AG09319 (cell line): Measurements from ENCODE around the gene NLRP11.

Experiments
- DNase-seq: peaks from one replicate; pipeline ENCODE4 v3.0.0-alpha.2; 2010; ENCODE audit warnings: low read depth; ENCODE audit errors: extremely low read depth
- TF ChIP-seq, protein P1 (sequence below): IDR thresholded peaks from 2 replicates; pipeline ENCODE4 v1.5.1; 2011; ENCODE audit warnings: low read depth, mild to moderate bottlenecking, inconsistent platforms, low read length, moderate library complexity

The NLRP11 gene

DNA sequence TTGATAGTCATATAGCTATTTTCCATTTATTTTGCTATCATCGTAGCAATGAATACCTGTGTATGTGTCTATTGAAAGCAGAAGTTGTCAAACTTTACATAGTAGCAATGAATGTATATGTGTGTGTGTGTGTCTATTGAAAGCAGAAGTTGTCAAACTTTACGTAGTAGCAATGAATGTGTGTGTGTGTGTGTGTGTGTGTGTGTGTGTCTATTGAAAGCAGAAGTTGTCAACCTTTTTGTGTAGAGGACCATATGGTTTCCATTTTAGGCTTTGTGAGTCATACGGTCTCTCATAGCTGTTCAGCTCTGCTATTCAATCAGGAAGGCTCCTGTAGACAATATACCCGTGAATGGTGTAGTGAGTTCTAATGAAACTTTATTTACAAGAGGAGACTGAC lies 25.4 kb upstream of the NLRP11 start:
- TF ChIP-seq, protein P1, sequence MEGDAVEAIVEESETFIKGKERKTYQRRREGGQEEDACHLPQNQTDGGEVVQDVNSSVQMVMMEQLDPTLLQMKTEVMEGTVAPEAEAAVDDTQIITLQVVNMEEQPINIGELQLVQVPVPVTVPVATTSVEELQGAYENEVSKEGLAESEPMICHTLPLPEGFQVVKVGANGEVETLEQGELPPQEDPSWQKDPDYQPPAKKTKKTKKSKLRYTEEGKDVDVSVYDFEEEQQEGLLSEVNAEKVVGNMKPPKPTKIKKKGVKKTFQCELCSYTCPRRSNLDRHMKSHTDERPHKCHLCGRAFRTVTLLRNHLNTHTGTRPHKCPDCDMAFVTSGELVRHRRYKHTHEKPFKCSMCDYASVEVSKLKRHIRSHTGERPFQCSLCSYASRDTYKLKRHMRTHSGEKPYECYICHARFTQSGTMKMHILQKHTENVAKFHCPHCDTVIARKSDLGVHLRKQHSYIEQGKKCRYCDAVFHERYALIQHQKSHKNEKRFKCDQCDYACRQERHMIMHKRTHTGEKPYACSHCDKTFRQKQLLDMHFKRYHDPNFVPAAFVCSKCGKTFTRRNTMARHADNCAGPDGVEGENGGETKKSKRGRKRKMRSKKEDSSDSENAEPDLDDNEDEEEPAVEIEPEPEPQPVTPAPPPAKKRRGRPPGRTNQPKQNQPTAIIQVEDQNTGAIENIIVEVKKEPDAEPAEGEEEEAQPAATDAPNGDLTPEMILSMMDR, result no peak
- no peak for DNase-seq

DNA sequence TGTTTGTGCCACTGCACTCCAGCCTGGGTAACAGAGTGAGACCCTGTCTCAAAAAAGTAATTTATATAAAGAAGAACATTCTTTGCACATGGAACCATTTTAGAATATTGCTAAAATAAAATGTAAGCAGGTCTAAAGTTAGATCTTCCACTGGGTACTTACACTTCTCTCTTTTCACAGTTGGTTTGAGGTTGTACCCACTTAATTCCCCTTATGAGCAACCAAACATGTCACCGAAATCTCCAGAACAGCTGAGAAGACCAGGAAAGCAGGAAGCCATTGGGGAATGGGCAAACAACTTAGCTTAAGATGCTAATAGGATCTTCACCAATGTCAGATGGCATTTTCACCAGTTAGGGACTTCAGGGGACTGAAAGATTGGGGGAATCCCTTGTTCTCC lies 23.4 kb upstream of the NLRP11 start:
- TF ChIP-seq, protein P1, result no peak
- DNase-seq, result no peak

DNA sequence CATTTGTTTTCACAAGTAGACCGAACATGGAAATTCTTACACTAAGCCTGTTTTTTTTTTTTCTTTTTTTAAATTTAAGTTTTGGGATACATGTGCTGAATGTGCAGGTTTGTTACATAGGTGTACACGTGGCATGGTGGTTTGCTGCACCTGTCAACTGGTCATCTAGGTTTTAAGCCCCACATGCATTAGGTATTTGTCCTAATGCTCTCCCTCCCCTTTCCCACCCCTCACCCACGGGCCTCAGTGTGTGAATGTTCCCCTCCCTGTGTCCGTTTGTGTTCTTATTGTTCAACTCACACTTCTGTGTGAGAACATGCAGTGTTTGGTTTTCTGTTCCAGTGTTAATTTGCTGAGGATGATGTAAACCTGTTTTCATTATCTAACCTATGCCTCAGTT lies 7.1 kb upstream of the NLRP11 start:
- no peak for DNase-seq
- TF ChIP-seq, protein P1, result no peak

DNA sequence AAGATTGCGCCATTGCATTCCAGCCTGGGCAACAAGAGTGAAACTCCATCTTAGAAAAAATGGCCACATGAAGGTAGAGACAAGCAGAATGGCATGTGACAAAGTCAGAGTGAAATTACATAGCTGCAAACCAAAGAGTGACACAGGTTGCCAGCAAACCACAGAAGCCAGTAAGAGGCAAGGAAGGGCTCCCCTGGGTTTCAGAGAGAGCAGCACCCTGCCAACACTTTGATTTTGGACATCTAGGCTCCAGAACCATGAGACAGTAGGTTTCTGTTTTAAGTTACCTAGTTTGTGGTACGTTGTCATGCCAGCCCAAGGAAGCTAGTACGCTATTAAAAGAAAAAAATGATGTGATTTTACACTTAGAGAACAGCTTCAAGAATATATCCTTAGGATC lies 6.5 kb upstream of the NLRP11 start:
- no peak for DNase-seq
- TF ChIP-seq, protein P1, result no peak

DNA sequence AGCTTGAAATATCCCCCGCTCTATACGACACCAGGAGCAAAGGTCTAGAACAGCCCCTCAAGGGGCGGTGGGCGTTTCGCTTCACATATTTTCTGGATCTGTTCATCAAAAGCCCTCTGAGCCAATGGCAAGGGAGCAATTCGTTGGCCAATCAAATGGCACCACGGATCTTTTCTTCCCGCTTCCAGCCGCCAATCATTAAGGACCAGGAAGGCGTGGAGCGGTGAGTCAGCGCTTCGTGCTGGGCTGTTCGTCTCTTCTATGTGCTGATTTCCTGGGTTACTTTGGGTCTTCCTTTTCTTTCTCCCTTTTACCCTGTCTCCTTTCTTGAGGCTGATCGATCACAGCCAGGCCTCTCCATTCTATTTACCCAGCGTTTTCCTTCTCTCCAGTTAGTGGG lies 4.5 kb upstream of the NLRP11 start, which contains the start of gene NLRP4:
Gene NLRP4, plus strand, starts transcription at position 201 of the 400 bp plus-strand sequence. CDS start 15,541 bp downstream, outside the sequence.
- TF ChIP-seq, protein P1, result no peak

DNA sequence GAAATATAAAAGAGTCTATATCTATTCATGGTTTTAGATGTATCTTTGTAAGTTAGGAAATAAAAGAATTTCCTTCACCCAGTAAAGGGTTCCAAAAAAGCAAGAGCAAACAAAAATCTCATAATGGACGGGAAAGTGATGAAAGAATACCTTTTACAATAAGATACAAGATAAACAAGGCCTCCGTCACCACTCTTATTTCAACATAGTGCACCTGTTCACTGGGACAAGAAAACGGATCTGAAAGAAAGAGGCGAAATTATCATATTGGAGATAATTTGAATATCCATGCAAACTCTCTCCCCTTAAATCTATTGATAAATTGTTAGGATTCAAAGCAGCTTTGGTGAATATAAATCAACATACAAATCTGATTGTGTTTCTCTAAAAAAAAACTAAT lies 877 bp upstream of the NLRP11 start:
- no peak for DNase-seq
- TF ChIP-seq, protein P1, result no peak

More for the DNA sequence above, 4.5 kb upstream of the NLRP11 start, which contains the start of gene NLRP4:
- DNase-seq, result no peak

DNA sequence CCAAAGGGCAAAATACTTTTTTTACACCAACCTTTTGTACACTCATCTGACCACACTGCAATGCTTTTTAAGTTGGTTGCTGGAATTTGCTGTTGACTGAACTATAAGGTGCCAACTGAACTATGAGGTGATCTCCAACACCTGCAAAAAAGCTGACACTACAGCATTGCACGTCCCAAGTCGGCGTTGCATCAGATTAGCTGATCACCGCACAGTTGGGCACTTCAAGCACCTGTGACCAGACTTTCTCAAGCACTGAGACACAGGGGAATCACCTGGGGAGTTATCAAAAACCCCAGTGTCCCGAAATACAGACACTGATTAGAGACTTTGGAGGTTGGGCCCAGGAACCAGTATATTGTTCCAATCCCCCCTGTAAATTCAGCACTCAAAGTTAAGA lies 1.1 kb downstream of the NLRP11 start:
- no peak for DNase-seq
- TF ChIP-seq, protein P1, result no peak
